ENCODE measurements around the gene ZNF33B.

ZNF33B gene

GRCh38 chr10:42553064-42553407 lies 85.3 kb downstream of the ZNF33B start:
- TF ChIP-seq SIN3A (IDR thresholded peaks at IDR 0.05; ENCODE audit: borderline replicate concordance, insufficient read depth, low read length), result no peak
- no peak for TF ChIP-seq POLR2AphosphoS5 (IDR thresholded peaks at IDR 0.05; ENCODE audit: low read depth, low read length)
- no peak for TF ChIP-seq TAF1 (IDR thresholded peaks at IDR 0.05; ENCODE audit: borderline replicate concordance, insufficient read depth, low read length)
- TF ChIP-seq, protein P1, sequence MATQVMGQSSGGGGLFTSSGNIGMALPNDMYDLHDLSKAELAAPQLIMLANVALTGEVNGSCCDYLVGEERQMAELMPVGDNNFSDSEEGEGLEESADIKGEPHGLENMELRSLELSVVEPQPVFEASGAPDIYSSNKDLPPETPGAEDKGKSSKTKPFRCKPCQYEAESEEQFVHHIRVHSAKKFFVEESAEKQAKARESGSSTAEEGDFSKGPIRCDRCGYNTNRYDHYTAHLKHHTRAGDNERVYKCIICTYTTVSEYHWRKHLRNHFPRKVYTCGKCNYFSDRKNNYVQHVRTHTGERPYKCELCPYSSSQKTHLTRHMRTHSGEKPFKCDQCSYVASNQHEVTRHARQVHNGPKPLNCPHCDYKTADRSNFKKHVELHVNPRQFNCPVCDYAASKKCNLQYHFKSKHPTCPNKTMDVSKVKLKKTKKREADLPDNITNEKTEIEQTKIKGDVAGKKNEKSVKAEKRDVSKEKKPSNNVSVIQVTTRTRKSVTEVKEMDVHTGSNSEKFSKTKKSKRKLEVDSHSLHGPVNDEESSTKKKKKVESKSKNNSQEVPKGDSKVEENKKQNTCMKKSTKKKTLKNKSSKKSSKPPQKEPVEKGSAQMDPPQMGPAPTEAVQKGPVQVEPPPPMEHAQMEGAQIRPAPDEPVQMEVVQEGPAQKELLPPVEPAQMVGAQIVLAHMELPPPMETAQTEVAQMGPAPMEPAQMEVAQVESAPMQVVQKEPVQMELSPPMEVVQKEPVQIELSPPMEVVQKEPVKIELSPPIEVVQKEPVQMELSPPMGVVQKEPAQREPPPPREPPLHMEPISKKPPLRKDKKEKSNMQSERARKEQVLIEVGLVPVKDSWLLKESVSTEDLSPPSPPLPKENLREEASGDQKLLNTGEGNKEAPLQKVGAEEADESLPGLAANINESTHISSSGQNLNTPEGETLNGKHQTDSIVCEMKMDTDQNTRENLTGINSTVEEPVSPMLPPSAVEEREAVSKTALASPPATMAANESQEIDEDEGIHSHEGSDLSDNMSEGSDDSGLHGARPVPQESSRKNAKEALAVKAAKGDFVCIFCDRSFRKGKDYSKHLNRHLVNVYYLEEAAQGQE (IDR thresholded peaks at IDR 0.05; ENCODE audit: insufficient read depth in 1 of 2, low read depth in 2 of 2, low read length in 2 of 2), result no peak
- no peak for TF ChIP-seq FOXP2 (optimal IDR thresholded peaks at IDR 0.05; ENCODE audit: borderline replicate concordance, extremely low read depth, extremely low read length, insufficient read depth)

DNA sequence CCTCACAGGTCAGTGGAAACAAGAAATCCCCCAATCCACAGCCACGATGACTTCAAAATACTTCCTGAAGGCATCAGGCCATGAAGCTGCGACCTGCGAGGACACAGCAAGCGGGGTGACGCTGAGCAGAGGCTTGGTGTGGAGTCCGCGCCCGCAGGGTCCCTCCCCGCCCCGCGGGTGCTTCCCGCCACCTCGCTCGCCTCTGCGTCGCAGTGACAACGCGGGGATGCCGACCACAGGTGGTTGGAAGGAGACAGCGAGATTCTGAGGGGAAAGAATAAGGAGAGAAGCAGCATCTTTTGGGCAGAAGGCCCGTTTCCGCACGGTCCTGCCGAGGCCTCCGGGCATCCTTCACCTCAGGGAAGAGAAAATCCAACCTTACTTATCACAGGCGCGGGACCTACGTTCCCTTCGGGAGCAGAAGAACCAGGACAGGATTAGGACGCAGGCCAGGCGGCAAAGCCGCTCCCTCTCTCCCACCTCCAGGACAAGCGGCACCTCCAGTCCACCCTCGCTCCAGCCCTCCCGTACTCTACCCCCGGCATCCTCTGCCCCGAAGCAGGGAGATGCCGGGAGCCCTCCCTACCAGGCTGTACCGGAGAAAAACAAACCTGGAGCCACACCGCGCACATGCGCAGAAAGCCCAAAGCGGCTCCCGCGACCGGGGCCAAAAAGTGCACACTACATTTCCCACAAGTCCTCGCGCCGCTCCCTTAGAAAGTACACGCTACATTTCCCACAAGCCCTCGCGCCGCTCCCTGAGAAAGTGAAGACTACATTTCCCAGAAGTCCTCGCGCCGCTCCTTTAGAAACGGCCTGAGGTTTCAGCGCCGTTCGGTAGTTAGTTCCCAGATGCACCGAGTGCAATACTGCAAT lies 85.9 kb downstream of the ZNF33B start:
- TF ChIP-seq SIN3A (IDR thresholded peaks at IDR 0.05; ENCODE audit: borderline replicate concordance, insufficient read depth, low read length), result peak; percentile 13; the same call in 1 of the 2 replicates
- TF ChIP-seq FOXP2 (optimal IDR thresholded peaks at IDR 0.05; ENCODE audit: borderline replicate concordance, extremely low read depth, extremely low read length, insufficient read depth), result no peak
- TF ChIP-seq TAF1 (IDR thresholded peaks at IDR 0.05; ENCODE audit: borderline replicate concordance, insufficient read depth, low read length), result peak; percentile 58; the same call in 1 of the 2 replicates
- TF ChIP-seq POLR2AphosphoS5 (IDR thresholded peaks at IDR 0.05; ENCODE audit: low read depth, low read length), result peak; percentile 52; the same call in 1 of the 2 replicates
- TF ChIP-seq, protein P1 (IDR thresholded peaks at IDR 0.05; ENCODE audit: insufficient read depth in 1 of 2, low read depth in 2 of 2, low read length in 2 of 2), result no peak

GRCh38 chr10:42551582-42552187 lies 86.7 kb downstream of the ZNF33B start:
- TF ChIP-seq FOXP2 (optimal IDR thresholded peaks at IDR 0.05; ENCODE audit: borderline replicate concordance, extremely low read depth, extremely low read length, insufficient read depth) (no peak), SIN3A (IDR thresholded peaks at IDR 0.05; ENCODE audit: borderline replicate concordance, insufficient read depth, low read length) (no peak), POLR2AphosphoS5 (IDR thresholded peaks at IDR 0.05; ENCODE audit: low read depth, low read length) (no peak), TAF1 (IDR thresholded peaks at IDR 0.05; ENCODE audit: borderline replicate concordance, insufficient read depth, low read length) (no peak)
- TF ChIP-seq, protein P1 (IDR thresholded peaks at IDR 0.05; ENCODE audit: insufficient read depth in 1 of 2, low read depth in 2 of 2, low read length in 2 of 2), result no peak

- no peak for TF ChIP-seq TAF1 (IDR thresholded peaks at IDR 0.05; ENCODE audit: borderline replicate concordance, insufficient read depth, low read length)
- TF ChIP-seq POLR2AphosphoS5 (IDR thresholded peaks at IDR 0.05; ENCODE audit: low read depth, low read length), result no peak
- TF ChIP-seq SIN3A (IDR thresholded peaks at IDR 0.05; ENCODE audit: borderline replicate concordance, insufficient read depth, low read length), result no peak
- TF ChIP-seq FOXP2 (optimal IDR thresholded peaks at IDR 0.05; ENCODE audit: borderline replicate concordance, extremely low read depth, extremely low read length, insufficient read depth), result no peak
- TF ChIP-seq, protein P1 (IDR thresholded peaks at IDR 0.05; ENCODE audit: insufficient read depth in 1 of 2, low read depth in 2 of 2, low read length in 2 of 2), result no peak
Measured at GRCh38 chr10:42549851-42550250, 88.5 kb downstream of the ZNF33B start.
